Measurements from ENCODE around the gene TRPM2.
A peak's percentile ranks its signal among the peaks of the same experiment; 100 is the strongest.

The TRPM2 gene

GRCh38 chr21:44458971-44459711, 105.7 kb downstream of the TRPM2 start:
- in situ Hi-C loops (cut with HindIII; ENCODE audit: low pct_unique_long_range_greater_than_20kb, low sequenced_read_pairs) = no loop called here
- no peak for DNase-seq (ENCODE audit: low read depth in 1 of 2, low spot score in 1 of 2)
- TF ChIP-seq JUND (IDR thresholded peaks at IDR 0.05; ENCODE audit: low read depth) = no peak

- no peak for DNase-seq (ENCODE audit: low read depth in 1 of 2, low spot score in 1 of 2)
- in situ Hi-C loops (cut with HindIII; ENCODE audit: low pct_unique_long_range_greater_than_20kb, low sequenced_read_pairs) = no loop called here
- TF ChIP-seq JUND (IDR thresholded peaks at IDR 0.05; ENCODE audit: low read depth) = no peak
Measured at GRCh38 chr21:44459712-44460440, 106.5 kb downstream of the TRPM2 start.

GRCh38 chr21:44460441-44460755, 107.0 kb downstream of the TRPM2 start:
- no peak for TF ChIP-seq JUND (IDR thresholded peaks at IDR 0.05; ENCODE audit: low read depth)
- in situ Hi-C loops (cut with HindIII; ENCODE audit: low pct_unique_long_range_greater_than_20kb, low sequenced_read_pairs) = no loop called here
- no peak for DNase-seq (ENCODE audit: low read depth in 1 of 2, low spot score in 1 of 2)

- DNase-seq (ENCODE audit: low read depth in 1 of 2, low spot score in 1 of 2) = no peak
- in situ Hi-C loops (cut with HindIII; ENCODE audit: low pct_unique_long_range_greater_than_20kb, low sequenced_read_pairs) = no loop called here
- TF ChIP-seq JUND (IDR thresholded peaks at IDR 0.05; ENCODE audit: low read depth) = no peak
Measured at GRCh38 chr21:44461005-44461404, 107.6 kb downstream of the TRPM2 start.

GRCh38 chr21:44461464-44462001, 108.1 kb downstream of the TRPM2 start:
- TF ChIP-seq JUND (IDR thresholded peaks at IDR 0.05; ENCODE audit: low read depth) = no peak
- peak; percentile 55 to 58 for DNase-seq (ENCODE audit: low read depth in 1 of 2, low spot score in 1 of 2)
- in situ Hi-C loops (cut with HindIII; ENCODE audit: low pct_unique_long_range_greater_than_20kb, low sequenced_read_pairs) = no loop called here

- no peak for TF ChIP-seq JUND (IDR thresholded peaks at IDR 0.05; ENCODE audit: low read depth)
- in situ Hi-C loops (cut with HindIII; ENCODE audit: low pct_unique_long_range_greater_than_20kb, low sequenced_read_pairs) = no loop called here
- DNase-seq (ENCODE audit: low read depth in 1 of 2, low spot score in 1 of 2) = no peak
Measured at GRCh38 chr21:44462086-44462833, 108.8 kb downstream of the TRPM2 start.

GRCh38 chr21:44462834-44463200, 109.4 kb downstream of the TRPM2 start:
- TF ChIP-seq JUND (IDR thresholded peaks at IDR 0.05; ENCODE audit: low read depth) = no peak
- DNase-seq (ENCODE audit: low read depth in 1 of 2, low spot score in 1 of 2) = no peak
- in situ Hi-C loops (cut with HindIII; ENCODE audit: low pct_unique_long_range_greater_than_20kb, low sequenced_read_pairs) = no loop called here

GRCh38 chr21:44463724-44464123, 110.3 kb downstream of the TRPM2 start:
- TF ChIP-seq JUND (IDR thresholded peaks at IDR 0.05; ENCODE audit: low read depth) = no peak
- no peak for DNase-seq (ENCODE audit: low read depth in 1 of 2, low spot score in 1 of 2)
- in situ Hi-C loops (cut with HindIII; ENCODE audit: low pct_unique_long_range_greater_than_20kb, low sequenced_read_pairs) = no loop called here

GRCh38 chr21:44464351-44464750, 110.9 kb downstream of the TRPM2 start:
- no peak for TF ChIP-seq JUND (IDR thresholded peaks at IDR 0.05; ENCODE audit: low read depth)
- in situ Hi-C loops (cut with HindIII; ENCODE audit: low pct_unique_long_range_greater_than_20kb, low sequenced_read_pairs) = no loop called here
- no peak for DNase-seq (ENCODE audit: low read depth in 1 of 2, low spot score in 1 of 2)

GRCh38 chr21:44466351-44466954, 113.0 kb downstream of the TRPM2 start:
- in situ Hi-C loops (cut with HindIII; ENCODE audit: low pct_unique_long_range_greater_than_20kb, low sequenced_read_pairs) = no loop called here
- no peak for DNase-seq (ENCODE audit: low read depth in 1 of 2, low spot score in 1 of 2)
- no peak for TF ChIP-seq JUND (IDR thresholded peaks at IDR 0.05; ENCODE audit: low read depth)

- no peak for DNase-seq (ENCODE audit: low read depth in 1 of 2, low spot score in 1 of 2)
- in situ Hi-C loops (cut with HindIII; ENCODE audit: low pct_unique_long_range_greater_than_20kb, low sequenced_read_pairs) = no loop called here
- TF ChIP-seq JUND (IDR thresholded peaks at IDR 0.05; ENCODE audit: low read depth) = no peak
Measured at GRCh38 chr21:44466996-44467858, 113.8 kb downstream of the TRPM2 start.

GRCh38 chr21:44467859-44468195, 114.4 kb downstream of the TRPM2 start:
- in situ Hi-C loops (cut with HindIII; ENCODE audit: low pct_unique_long_range_greater_than_20kb, low sequenced_read_pairs) = no loop called here

More at GRCh38 chr21:44467859-44468195, 114.4 kb downstream of the TRPM2 start:
- no peak for TF ChIP-seq JUND (IDR thresholded peaks at IDR 0.05; ENCODE audit: low read depth)
- DNase-seq (ENCODE audit: low read depth in 1 of 2, low spot score in 1 of 2) = no peak
